GM03348 (cell line): ENCODE measurements around the gene OR10A3.
A peak's percentile ranks its signal among the peaks of the same experiment; 100 is the strongest.

Experiments
- DNase-seq: peaks from one replicate; pipeline ENCODE4 v3.0.0; 2012; ENCODE audit warnings: low spot score

OR10A3 gene

GRCh38 chr11:7936615-7937014, 4.9 kb downstream of the OR10A3 start:
- DNase-seq = no peak

- no peak for DNase-seq
These were observed 10.3 kb downstream of the OR10A3 start, which contains the start of gene OR10A6 for GRCh38 chr11:7931168-7931567. Gene OR10A6 (minus strand): TSS chr11:7931268. CDS start chr11:7928662, 2,606 bp downstream.

- no peak for DNase-seq
These were observed 13.9 kb downstream of the OR10A3 start for GRCh38 chr11:7927635-7928034.

GRCh38 chr11:7924536-7924935, 17.0 kb downstream of the OR10A3 start:
- no peak for DNase-seq

GRCh38 chr11:7918141-7918540, 23.4 kb downstream of the OR10A3 start:
- DNase-seq = no peak

- DNase-seq = peak; percentile 13
These were observed 30.5 kb downstream of the OR10A3 start for GRCh38 chr11:7911011-7911410.

GRCh38 chr11:7910286-7910788, 31.2 kb downstream of the OR10A3 start:
- no peak for DNase-seq

GRCh38 chr11:7909585-7910285, 31.8 kb downstream of the OR10A3 start:
- DNase-seq = no peak

GRCh38 chr11:7907121-7907520, 34.4 kb downstream of the OR10A3 start:
- DNase-seq = peak; percentile 15

GRCh38 chr11:7906481-7906880, 35.0 kb downstream of the OR10A3 start:
- peak; percentile 17 for DNase-seq

- DNase-seq = no peak
These were observed 35.5 kb downstream of the OR10A3 start for GRCh38 chr11:7905961-7906429.

- DNase-seq = no peak
These were observed 36.0 kb downstream of the OR10A3 start for GRCh38 chr11:7905549-7905948.

- DNase-seq = peak; percentile 57
These were observed 36.6 kb downstream of the OR10A3 start for GRCh38 chr11:7904917-7905316.

- DNase-seq = no peak
These were observed 37.6 kb downstream of the OR10A3 start for GRCh38 chr11:7903940-7904339.

- DNase-seq = no peak
These were observed 40.1 kb downstream of the OR10A3 start for GRCh38 chr11:7901319-7901854.

- no peak for DNase-seq
These were observed 40.8 kb downstream of the OR10A3 start for GRCh38 chr11:7900686-7901085.

GRCh38 chr11:7899418-7899817, 42.1 kb downstream of the OR10A3 start:
- no peak for DNase-seq

GRCh38 chr11:7898666-7899283, 42.7 kb downstream of the OR10A3 start:
- no peak for DNase-seq

GRCh38 chr11:7896009-7896785, 45.3 kb downstream of the OR10A3 start:
- peak; percentile 28 for DNase-seq

- DNase-seq = no peak
These were observed 47.3 kb downstream of the OR10A3 start for GRCh38 chr11:7894251-7894650.

- DNase-seq = no peak
These were observed 47.7 kb downstream of the OR10A3 start for GRCh38 chr11:7893796-7894195.

- DNase-seq = peak; percentile 65
These were observed 48.7 kb downstream of the OR10A3 start for GRCh38 chr11:7892840-7893254.
